GM12865 (cell line): Measurements from ENCODE around the gene MORN5.

ENCODE experiments used
- DNase-seq: peaks from one replicate; pipeline ENCODE4 v3.0.0; 2010; ENCODE audit warnings: low read depth
- H3K4me3 ChIP-seq: 2 replicates; pipeline ENCODE4 v1.5.1; 2011; ENCODE audit warnings: mild to moderate bottlenecking, low read depth, low read length, control low read depth
- CTCF ChIP-seq: IDR thresholded peaks from 2 replicates; pipeline ENCODE4 v1.5.1; 2011; ENCODE audit warnings: low read length, control low read depth, low read depth, inconsistent platforms; ENCODE audit not compliant: insufficient read depth; ENCODE audit errors: missing control alignments

The MORN5 gene

GRCh38 chr9:122159026-122159924 is at the start of gene MORN5, which contains the start of gene NDUFA8:
Gene MORN5, plus strand, starts transcription at chr9:122159908. Its CDS starts 65 bp downstream, at chr9:122159973.
Gene NDUFA8, minus strand, starts transcription at chr9:122159779. Its CDS starts 102 bp downstream, at chr9:122159677.
- no peak for TF ChIP-seq CTCF
- DNase-seq, result peak; percentile 97
- peak within 1 kb of the TSS; percentile 92 for H3K4me3 ChIP-seq

- DNase-seq, result no peak
- H3K4me3 ChIP-seq, result no peak overlapping the region
- no peak for TF ChIP-seq CTCF
Observed at GRCh38 chr9:122110100-122110833, 49.4 kb upstream of the MORN5 start.

DNA sequence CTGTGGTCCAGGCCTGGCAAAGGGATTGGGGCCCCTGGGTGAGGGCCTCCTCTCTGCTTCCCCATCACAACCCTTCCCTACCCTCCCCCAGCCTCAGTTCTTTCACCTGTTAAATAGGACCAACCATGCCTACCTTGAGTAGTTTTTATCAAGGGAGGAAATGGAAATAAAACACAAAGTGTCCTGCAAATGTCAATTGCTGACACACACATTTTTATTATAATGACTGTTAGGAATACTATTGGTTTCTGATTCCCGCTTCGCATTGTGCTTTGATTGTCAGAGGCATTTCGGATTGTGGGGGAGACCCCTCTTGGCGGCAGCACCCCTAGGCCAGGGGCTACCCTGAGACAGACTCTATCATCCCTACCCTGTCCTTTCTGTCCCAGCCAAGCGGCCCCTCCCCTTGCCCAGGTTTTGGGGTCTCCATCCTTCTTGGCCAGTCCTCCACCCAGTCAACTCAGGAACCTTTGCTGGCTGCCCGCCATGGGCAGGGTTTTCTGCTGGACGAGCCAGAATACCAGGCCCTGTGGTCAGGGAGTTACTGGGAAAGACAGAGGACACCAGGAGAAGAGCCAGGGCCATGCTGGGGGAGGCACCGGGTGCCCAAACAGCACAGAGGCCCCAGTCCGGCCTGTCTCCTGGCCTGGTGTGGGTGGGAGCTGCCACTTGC is 48.2 kb upstream of the MORN5 start:
- no peak overlapping the region for H3K4me3 ChIP-seq

DNA sequence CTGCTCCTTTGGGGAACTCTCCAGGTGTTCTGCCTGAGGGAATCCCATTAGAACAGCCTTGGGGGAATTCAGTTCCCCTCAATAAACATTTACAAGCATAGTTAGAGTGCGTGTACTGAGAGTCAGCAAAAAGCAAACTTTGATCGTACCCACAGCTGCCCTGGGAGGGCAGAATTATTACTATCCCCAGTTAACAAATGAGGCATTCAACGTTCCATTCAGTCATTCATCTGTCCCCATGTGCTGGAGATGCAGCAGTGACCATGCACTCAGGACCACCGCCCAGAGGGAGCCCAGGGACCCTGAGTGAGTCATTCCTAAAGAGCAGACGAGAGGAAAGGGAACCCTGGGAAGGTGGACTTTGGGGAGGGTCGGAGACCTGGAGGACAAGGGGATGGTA is 47.5 kb upstream of the MORN5 start:
- TF ChIP-seq CTCF, result no peak
- no peak overlapping the region for H3K4me3 ChIP-seq
- no peak for DNase-seq

More for the DNA sequence above, 48.2 kb upstream of the MORN5 start:
- no peak for DNase-seq
- TF ChIP-seq CTCF, result no peak

GRCh38 chr9:122113574-122113973 is 46.1 kb upstream of the MORN5 start:
- no peak overlapping the region for H3K4me3 ChIP-seq
- no peak for TF ChIP-seq CTCF
- no peak for DNase-seq

GRCh38 chr9:122115176-122116035 is 44.3 kb upstream of the MORN5 start:
- no peak for DNase-seq
- no peak for TF ChIP-seq CTCF
- H3K4me3 ChIP-seq, result no peak overlapping the region
